GOT3 (cell line): ENCODE data around the gene KICS2.

Experiments used
- DNase-seq: peaks from one replicate; lab custom pipeline; 2025; ENCODE audit warnings: mixed read lengths; lab: John Stamatoyannopoulos, UW

The KICS2 gene

GRCh38 chr12:64173456-64173855 is 48.6 kb downstream of the KICS2 start:
- no peak for DNase-seq
